IMR-90 (cell line): ENCODE measurements around the gene FLACC1. TPM values are rescaled to one million over a fixed set of nuclear protein-coding genes. Genes with fewer than 3 reads are reported as not detected.

Source experiments
- ATAC-seq: fragments of 200-7000 bp; cut with Tn5 transposase; 2 replicates; pipeline ENCODE4 v1.9.1; 2020; ENCODE audit warnings: low read depth, mild to moderate bottlenecking, moderate library complexity
- BruUV-seq: library from RNA; stranded (reverse); fragments of 400-500 nt; replicated peaks from 2 replicates; lab custom pipeline; 2021; lab: Mats Ljungman, UMichigan
- CTCF ChIA-PET: fragments of 300-600 bp; formaldehyde crosslinking; extraction: SDS; loops from one replicate; lab custom pipeline; 2021; ENCODE audit warnings: antibody characterized with exemption; lab: Yijun Ruan, JAX
- POLR2A ChIA-PET: fragments of 300-600 bp; sonication (Branson Sonifier 250); formaldehyde crosslinking; loops from one replicate; lab custom pipeline; 2022; ENCODE audit warnings: antibody characterized with exemption; ENCODE audit not compliant: unreplicated experiment; lab: Charles Lee
- DNase-seq: peaks from one replicate; pipeline ENCODE4 v3.0.0; 2013
- H2AFZ ChIP-seq: replicated peaks from 2 replicates; pipeline ENCODE3; 2013; ENCODE audit warnings: low read length, mild to moderate bottlenecking; ENCODE audit not compliant: poor library complexity
- H2AK5ac ChIP-seq: 2 replicates; pipeline ENCODE4 v1.6.1; 2013; ENCODE audit warnings: low read depth, low read length, inconsistent platforms
- H2AK9ac ChIP-seq: replicated peaks from 2 replicates; pipeline ENCODE3; 2013; ENCODE audit warnings: mild to moderate bottlenecking, low read depth, low read length, moderate library complexity; ENCODE audit not compliant: poor library complexity
- H2BK120ac ChIP-seq: 2 replicates; pipeline ENCODE4 v1.6.1; 2013; ENCODE audit warnings: low read depth, low read length, inconsistent platforms
- H2BK15ac ChIP-seq: 3 replicates; pipeline ENCODE4 v1.6.1; 2013; ENCODE audit warnings: low read depth, low read length, inconsistent platforms
- H2BK20ac ChIP-seq: 2 replicates; pipeline ENCODE4 v1.6.1; 2013; ENCODE audit warnings: low read depth, mild to moderate bottlenecking, inconsistent platforms, low read length, moderate library complexity
- H2BK5ac ChIP-seq: 2 replicates; pipeline ENCODE4 v1.6.1; 2013; ENCODE audit warnings: mild to moderate bottlenecking, low read depth, low read length, inconsistent platforms; ENCODE audit not compliant: poor library complexity, severe bottlenecking
- H3K14ac ChIP-seq: replicated peaks from 2 replicates; pipeline ENCODE4 v1.6.1; 2013; ENCODE audit warnings: low read depth, low read length, inconsistent platforms
- H3K18ac ChIP-seq: 2 replicates; pipeline ENCODE4 v1.6.1; 2013; ENCODE audit warnings: low read depth, low read length, control low read depth
- H3K23ac ChIP-seq: 2 replicates; pipeline ENCODE4 v1.6.1; 2013; ENCODE audit warnings: low read depth, low read length, inconsistent platforms
- H3K27ac ChIP-seq: 2 replicates; pipeline ENCODE4 v1.5.1; 2013; ENCODE audit warnings: mild to moderate bottlenecking, control low read depth, low read length; ENCODE audit not compliant: insufficient read depth
- H3K27me3 ChIP-seq: 2 replicates; pipeline ENCODE4 v1.6.1; 2013; ENCODE audit warnings: low read length; ENCODE audit not compliant: control insufficient read depth, insufficient read depth
- H3K36me3 ChIP-seq: 2 replicates; pipeline ENCODE4 v1.6.1; 2013; ENCODE audit warnings: low read length, mixed read lengths; ENCODE audit not compliant: control insufficient read depth, insufficient read depth
- H3K4ac ChIP-seq: 2 replicates; pipeline ENCODE4 v1.6.1; 2013; ENCODE audit warnings: low read depth, low read length, inconsistent platforms
- H3K4me1 ChIP-seq: 2 replicates; pipeline ENCODE4 v1.6.1; 2013; ENCODE audit warnings: low read length, mixed read lengths; ENCODE audit not compliant: control insufficient read depth, insufficient read depth
- H3K4me2 ChIP-seq: 2 replicates; pipeline ENCODE4 v1.6.1; 2013; ENCODE audit warnings: low read depth, mild to moderate bottlenecking, control low read depth, low read length, moderate library complexity
- H3K4me3 ChIP-seq: 2 replicates; pipeline ENCODE4 v1.5.1; 2013; ENCODE audit warnings: low read depth, mild to moderate bottlenecking, control low read depth, low read length, moderate library complexity; ENCODE audit not compliant: insufficient read depth
- H3K56ac ChIP-seq: 2 replicates; pipeline ENCODE4 v1.6.1; 2013; ENCODE audit warnings: low read length, inconsistent platforms; ENCODE audit not compliant: insufficient read depth; ENCODE audit errors: extremely low read depth
- H3K79me1 ChIP-seq, 2 experiments: 2 replicates each; pipeline ENCODE4 v1.6.1; 2013; ENCODE audit warnings: low read length in 2 of 2, inconsistent platforms in 1 of 2, low read depth in 1 of 2
- H3K9ac ChIP-seq: 2 replicates; pipeline ENCODE4 v1.6.1; 2013; ENCODE audit warnings: low read depth, low read length, control low read depth
- H3K9me1 ChIP-seq: 2 replicates; pipeline ENCODE4 v1.6.1; 2013; ENCODE audit warnings: low read length, inconsistent platforms; ENCODE audit not compliant: insufficient read depth
- H3K9me3 ChIP-seq: 2 replicates; pipeline ENCODE4 v1.6.1; 2013; ENCODE audit warnings: low read length; ENCODE audit not compliant: control insufficient read depth, insufficient read depth
- H4K20me1 ChIP-seq: 2 replicates; pipeline ENCODE4 v1.6.1; 2013; ENCODE audit warnings: low read length, inconsistent platforms; ENCODE audit not compliant: insufficient read depth
- H4K5ac ChIP-seq: 2 replicates; pipeline ENCODE4 v1.6.1; 2013; ENCODE audit warnings: mild to moderate bottlenecking, low read depth, low read length, control low read depth
- H4K8ac ChIP-seq, 2 experiments: 2 replicates each; pipeline ENCODE4 v1.6.1; 2013; ENCODE audit warnings: low read depth in 2 of 2, low read length in 2 of 2, control low read depth in 1 of 2, inconsistent platforms in 1 of 2
- H4K91ac ChIP-seq: 2 replicates; pipeline ENCODE4 v1.6.1; 2013; ENCODE audit warnings: low read depth, low read length, inconsistent platforms; ENCODE audit not compliant: insufficient read depth
- FOS ChIP-seq: fragments of 150-350 bp; IDR thresholded peaks from 2 replicates; pipeline ENCODE4 v1.6.1; 2016; ENCODE audit warnings: low read depth, low read length
- USF2 ChIP-seq: fragments of 150-350 bp; IDR thresholded peaks from 2 replicates; pipeline ENCODE4 v1.6.1; 2017; ENCODE audit warnings: mild to moderate bottlenecking, antibody characterized with exemption, low read length, low read depth
- WGBS, 2 experiments: methylation state at CpG; one replicate each; pipeline versions ENCODE4 v1.1.5 to v1.1.7; 2013; ENCODE audit warnings: missing lambda C conversion rate in 2 of 2; ENCODE audit not compliant: insufficient read length in 1 of 2; ENCODE audit errors: extremely low coverage in 2 of 2; 5-methylcytosine and 5-hydroxymethylcytosine counted together
- dilution Hi-C: fragments of 300-500 bp; cut with HindIII; formaldehyde crosslinking; loops from one replicate; pipeline ENCODE4 v1.14.3; 2018; ENCODE audit warnings: low sequenced_read_pairs; ENCODE audit not compliant: unreplicated experiment
- in situ Hi-C: fragments of 300-500 bp; cut with MboI; formaldehyde crosslinking; loops from 3 replicates; pipeline ENCODE4 v1.14.3; 2019; ENCODE audit warnings: low sequenced_read_pairs, inconsistent platforms, mixed read lengths
- intact Hi-C: fragments of 100-400 bp; cut with micrococcal nuclease; formaldehyde crosslinking; loops from 2 replicates; pipeline ENCODE4 v1.10.0; 2022
- polyA plus RNA-seq, 3 experiments: library from polyadenylated mRNA; depleted of rRNA; stranded (reverse); fragments of >200 nt; gene quantifications; 2 replicates each; pipeline ENCODE4 v1.2.3, GENCODE V29; 2012; ENCODE audit warnings: low replicate concordance in 1 of 3
- total RNA-seq: library from RNA; depleted of rRNA; stranded (reverse); fragments of >200 nt; gene quantifications from 2 replicates; pipeline ENCODE4 v1.2.3, GENCODE V29; 2012

The FLACC1 gene
- total and polyA plus RNA-seq, 2 of the 4 experiments (the other 2 are of a cell fraction) = 0.32 to 0.54 TPM

- H3K27ac ChIP-seq = no peak overlapping the region
- intact Hi-C loops (no loop called here), dilution Hi-C loops (no loop called here), in situ Hi-C loops (no loop called here)
- no peak overlapping the region for H3K4me3 ChIP-seq
- POLR2A ChIA-PET = no interaction called here
- no peak overlapping the region for H4K91ac ChIP-seq
- H3K9me1 ChIP-seq = peaks cover 2% of the 10 kb centered on the region; the same call in 1 of the 2 replicates
- H3K9me3 ChIP-seq = peaks cover 4% of the 10 kb centered on the region; the same call in 1 of the 2 replicates
- no peaks in the 10 kb centered on the region for H3K27me3 ChIP-seq
- H2BK120ac ChIP-seq = no peak overlapping the region
- no peak overlapping the region for H2BK15ac ChIP-seq
- peak overlapping the region; percentile 21; the same call in 1 of the 2 replicates for H2BK20ac ChIP-seq
- peaks cover 3% of the 10 kb centered on the region for H3K4me1 ChIP-seq
- CTCF ChIA-PET = no interaction called here
- ATAC-seq = peak; percentile 70
- peak overlapping the region; percentile 68; the same call in 1 of the 2 replicates for H3K14ac ChIP-seq
- H2AFZ ChIP-seq = peak overlapping the region; percentile 62
- peak overlapping the region; percentile 56 for H2AK9ac ChIP-seq
- peak overlapping the region; percentile 39; the same call in 1 of the 2 replicates for H3K4ac ChIP-seq
- no peak overlapping the region for H3K56ac ChIP-seq
- H4K8ac ChIP-seq = 0 out of 4 replicates have a peak overlapping the region, but pooled peaks of 1 of the 2 experiments have one; percentile 22
- H2AK5ac ChIP-seq = peak overlapping the region; percentile 39; the same call in 1 of the 2 replicates
- H4K20me1 ChIP-seq = no peaks in the 10 kb centered on the region
- no peak overlapping the region for H4K5ac ChIP-seq
- TF ChIP-seq FOS (peak; percentile 77), USF2 (no peak)
- H3K36me3 ChIP-seq = peaks cover 9% of the 10 kb centered on the region
- no peak overlapping the region for H3K18ac ChIP-seq
- no peaks in the 10 kb centered on the region for H3K79me1 ChIP-seq
- no peak overlapping the region for H3K4me2 ChIP-seq
- peak; percentile 92 for DNase-seq
- no peak overlapping the region for H3K9ac ChIP-seq
- H3K23ac ChIP-seq = no peak overlapping the region
- peak overlapping the region; percentile 29 for H2BK5ac ChIP-seq
- BruUV-seq = no TSS peak
- WGBS, 2 experiments = 94% methylated on average over 5 of the region's 7 CpGs; no CpG with 5 or more reads in 1 of the 2 experiments
These were observed 1.5 kb upstream of the FLACC1 start for GRCh38 chr2:201358684-201359083.
